Erythroblast (primary cell): ENCODE results near the gene UBE2H.

Experiments used
- GATA1 ChIP-seq: IDR thresholded peaks from 2 replicates; pipeline ENCODE4 v1.6.1; 2011; ENCODE audit warnings: low read depth, mild to moderate bottlenecking, control low read depth, low read length, moderate library complexity
- POLR2A ChIP-seq: IDR thresholded peaks from 2 replicates; pipeline ENCODE4 v1.6.1; 2011; ENCODE audit warnings: mild to moderate bottlenecking, low read length

- TF ChIP-seq POLR2A (no peak), GATA1 (no peak)
These were observed 167.7 kb downstream of the UBE2H start for GRCh38 chr7:129784783-129785684.
